H1 (cell line): ENCODE results near the gene PYCARD. TPM values are rescaled to one million over a fixed set of nuclear protein-coding genes. Genes with fewer than 3 reads are reported as not detected.
A peak's percentile ranks its signal among the peaks of the same experiment; 100 is the strongest.

Experiments used
- CTCF ChIA-PET: fragments of 300-600 bp; sonication (Branson Sonifier 250); formaldehyde crosslinking; loops from one replicate; lab custom pipeline; 2021; ENCODE audit not compliant: partially characterized antibody; lab: Charles Lee
- POLR2A ChIA-PET: fragments of 300-600 bp; sonication (Branson Sonifier 250); formaldehyde crosslinking; loops from one replicate; lab custom pipeline; 2021; ENCODE audit warnings: inconsistent platforms; ENCODE audit not compliant: partially characterized antibody; lab: Charles Lee
- DNase-seq, 2 experiments: peaks; one replicate each; pipeline versions ENCODE4 v3.0.0 to v3.0.0-alpha.2; 2010 to 2022; ENCODE audit warnings: low spot score in 2 of 2, low read depth in 1 of 2, mixed read lengths in 1 of 2
- FAIRE-seq: peaks from 2 replicates; lab custom pipeline; 2011; peaks lifted over from hg19 to GRCh38; lab: Jason Lieb, UNC
- H2AFZ ChIP-seq: 2 replicates; pipeline ENCODE4 v1.8.1; 2012; ENCODE audit warnings: low read length, inconsistent platforms
- H2AK5ac ChIP-seq: 2 replicates; pipeline ENCODE4 v1.6.1; 2013; ENCODE audit warnings: low read depth, low read length
- H2BK120ac ChIP-seq: replicated peaks from 2 replicates; pipeline ENCODE3; 2013; ENCODE audit warnings: low read depth, low read length, inconsistent platforms
- H2BK12ac ChIP-seq: 2 replicates; pipeline ENCODE4 v1.6.1; 2013; ENCODE audit warnings: low read depth, low read length
- H2BK15ac ChIP-seq: 2 replicates; pipeline ENCODE4 v1.6.1; 2013; ENCODE audit warnings: low read length
- H2BK20ac ChIP-seq: 2 replicates; pipeline ENCODE4 v1.6.1; 2013; ENCODE audit warnings: low read length
- H2BK5ac ChIP-seq: 2 replicates; pipeline ENCODE4 v1.6.1; 2013; ENCODE audit warnings: low read depth, low read length
- H3K14ac ChIP-seq: 2 replicates; pipeline ENCODE4 v1.6.1; 2013; ENCODE audit warnings: inconsistent platforms; ENCODE audit not compliant: insufficient read length
- H3K18ac ChIP-seq: 2 replicates; pipeline ENCODE4 v1.6.1; 2013; ENCODE audit warnings: low read length; ENCODE audit errors: extremely low read depth
- H3K23ac ChIP-seq: 2 replicates; pipeline ENCODE4 v1.6.1; 2013; ENCODE audit warnings: inconsistent platforms; ENCODE audit not compliant: insufficient read length
- H3K23me2 ChIP-seq: 2 replicates; pipeline ENCODE4 v1.6.1; 2013; ENCODE audit warnings: low read depth, low read length
- H3K27ac ChIP-seq: 2 replicates; pipeline ENCODE4 v1.6.1; 2011; ENCODE audit warnings: low read depth, low read length, inconsistent platforms
- H3K27me3 ChIP-seq, 4 experiments: replicated peaks in 1 of 4; 1 replicate in 1 of 4; 2 replicates in 3 of 4; pipeline versions ENCODE4 v1.6.1 to v1.8.1; 2011 to 2013; ENCODE audit warnings: low read length in 3 of 4, mild to moderate bottlenecking in 3 of 4, inconsistent platforms in 2 of 4, mixed read lengths in 2 of 4, moderate library complexity in 1 of 4; ENCODE audit not compliant: control insufficient read depth in 3 of 4, insufficient read depth in 3 of 4; ENCODE audit errors: extremely low read depth in 1 of 4
- H3K36me3 ChIP-seq, 4 experiments: 2 replicates each; pipeline versions ENCODE4 v1.6.1 to v1.8.1; 2011 to 2013; ENCODE audit warnings: mild to moderate bottlenecking in 4 of 4, low read length in 3 of 4, moderate library complexity in 2 of 4, control low read depth in 1 of 4, inconsistent platforms in 1 of 4; ENCODE audit not compliant: insufficient read depth in 4 of 4, control insufficient read depth in 2 of 4
- H3K4ac ChIP-seq: replicated peaks from 2 replicates; pipeline ENCODE3; 2013; ENCODE audit warnings: low read length, low read depth, mixed read lengths, inconsistent platforms; ENCODE audit not compliant: insufficient read length
- H3K4me1 ChIP-seq, 4 experiments: replicated peaks in 1 of 4; 1 replicate in 1 of 4; 2 replicates in 3 of 4; pipeline versions ENCODE4 v1.6.1 to v1.8.1; 2011 to 2013; ENCODE audit warnings: low read length in 3 of 4, inconsistent platforms in 2 of 4, mixed read lengths in 1 of 4; ENCODE audit not compliant: insufficient read depth in 4 of 4, control insufficient read depth in 3 of 4
- H3K4me2 ChIP-seq, 2 experiments: 2 replicates each; pipeline versions ENCODE4 v1.6.1 to v1.8.1; 2011 to 2013; ENCODE audit warnings: low read depth in 2 of 2, low read length in 2 of 2, control low read depth in 1 of 2, inconsistent platforms in 1 of 2, mild to moderate bottlenecking in 1 of 2; ENCODE audit not compliant: insufficient read depth in 1 of 2
- H3K4me3 ChIP-seq, 4 experiments: fragments of 200-600, 300-600 bp in 1 of 4; sonication (generic), shearing (Covaris generic), sonication (Bioruptor Twin) in 1 of 4; 2 replicates each; pipeline versions ENCODE4 v1.5.1 to v1.8.1; 2011 to 2016; ENCODE audit warnings: low read length in 4 of 4, low read depth in 3 of 4, control low read depth in 2 of 4, inconsistent platforms in 2 of 4, mild to moderate bottlenecking in 2 of 4, mixed read lengths in 1 of 4, moderate library complexity in 1 of 4; ENCODE audit not compliant: insufficient read depth in 2 of 4; ENCODE audit errors: extremely low read depth in 1 of 4
- H3K56ac ChIP-seq: replicated peaks from 2 replicates; pipeline ENCODE3; 2013; ENCODE audit warnings: low read depth, mild to moderate bottlenecking, mixed read lengths, low read length, inconsistent platforms; ENCODE audit not compliant: insufficient read length
- H3K79me1 ChIP-seq: 2 replicates; pipeline ENCODE4 v1.6.1; 2013; ENCODE audit warnings: low read depth, low read length, control low read depth
- H3K79me2 ChIP-seq, 2 experiments: 2 replicates each; pipeline versions ENCODE4 v1.6.1 to v1.8.1; 2012 to 2013; ENCODE audit warnings: low read length in 2 of 2, mild to moderate bottlenecking in 2 of 2, inconsistent platforms in 1 of 2; ENCODE audit not compliant: insufficient read depth in 2 of 2, control insufficient read depth in 1 of 2
- H3K9ac ChIP-seq, 4 experiments: replicated peaks in 1 of 4; 1 replicate in 1 of 4; 2 replicates in 3 of 4; pipeline versions ENCODE4 v1.6.1 to v1.8.1; 2011 to 2013; ENCODE audit warnings: low read depth in 3 of 4, low read length in 3 of 4, control low read depth in 2 of 4, mild to moderate bottlenecking in 2 of 4, moderate library complexity in 2 of 4, inconsistent platforms in 1 of 4; ENCODE audit errors: extremely low read depth in 1 of 4
- H3K9me3 ChIP-seq, 2 experiments: 2 replicates each; pipeline versions ENCODE4 v1.6.1 to v1.8.1; 2012 to 2013; ENCODE audit warnings: mild to moderate bottlenecking in 2 of 2, moderate library complexity in 2 of 2, control low read depth in 1 of 2, inconsistent platforms in 1 of 2, low read depth in 1 of 2, low read length in 1 of 2, mixed read lengths in 1 of 2; ENCODE audit not compliant: insufficient read depth in 2 of 2
- H4K20me1 ChIP-seq, 2 experiments: replicated peaks in 1 of 2; 2 replicates each; pipeline versions ENCODE3 to v1.8.1; 2011 to 2013; ENCODE audit warnings: inconsistent platforms in 2 of 2, low read length in 2 of 2, mild to moderate bottlenecking in 1 of 2; ENCODE audit not compliant: insufficient read depth in 2 of 2, control insufficient read depth in 1 of 2
- H4K5ac ChIP-seq: 2 replicates; pipeline ENCODE4 v1.6.1; 2013; ENCODE audit warnings: low read length, low read depth, mixed read lengths, inconsistent platforms; ENCODE audit not compliant: insufficient read length
- H4K8ac ChIP-seq: 2 replicates; pipeline ENCODE4 v1.8.0; 2013; ENCODE audit warnings: mild to moderate bottlenecking, moderate library complexity, low read length, inconsistent platforms; ENCODE audit not compliant: insufficient read depth; ENCODE audit errors: extremely low read depth
- H4K91ac ChIP-seq: replicated peaks from 2 replicates; pipeline ENCODE3; 2013; ENCODE audit warnings: low read length, mixed read lengths, inconsistent platforms; ENCODE audit not compliant: insufficient read length
- EGR1 ChIP-seq: IDR thresholded peaks from 2 replicates; pipeline ENCODE4 v1.6.1; 2011; ENCODE audit warnings: low read depth, low read length, borderline replicate concordance
- HDAC2 ChIP-seq, 2 experiments: fragments of 300-600 bp in 1 of 2; sonication (generic) in 1 of 2; IDR thresholded peaks; 2 replicates each; pipeline ENCODE4 v1.6.1; 2011 to 2012; ENCODE audit warnings: low read depth in 2 of 2, low read length in 2 of 2, mild to moderate bottlenecking in 2 of 2, moderate library complexity in 2 of 2, borderline replicate concordance in 1 of 2, inconsistent platforms in 1 of 2
- MAX ChIP-seq: IDR thresholded peaks from 2 replicates; pipeline ENCODE4 v1.6.1; 2012; ENCODE audit warnings: inconsistent platforms
- PHF8 ChIP-seq: fragments of 200-600 bp; sonication (generic); conservative IDR thresholded peaks from 2 replicates; pipeline ENCODE4 v1.7.1; 2012; ENCODE audit warnings: low read depth, mild to moderate bottlenecking, inconsistent platforms, low read length, moderate library complexity
- POLR2A ChIP-seq, 2 experiments: IDR thresholded peaks; 1 replicate in 1 of 2; 2 replicates in 1 of 2; pipeline ENCODE4 v1.6.1; 2011; ENCODE audit warnings: low read depth in 2 of 2, low read length in 2 of 2, mild to moderate bottlenecking in 2 of 2; ENCODE audit errors: control extremely low read depth in 1 of 2
- SRF ChIP-seq: IDR thresholded peaks from 2 replicates; pipeline ENCODE4 v1.6.1; 2011; ENCODE audit warnings: mild to moderate bottlenecking, low read depth, low read length, moderate library complexity
- WGBS, 2 experiments: shearing (Covaris generic) in 1 of 2; methylation state at CpG; one replicate each; pipeline versions ENCODE4 v1.1.6 to v1.1.7; 2013 to 2015; ENCODE audit warnings: low lambda C conversion rate in 2 of 2, mixed read lengths in 2 of 2, inconsistent platforms in 1 of 2, low coverage in 1 of 2, missing lambda C conversion rate in 1 of 2; ENCODE audit not compliant: insufficient replicate concordance in 2 of 2, insufficient coverage in 1 of 2, insufficient read length in 1 of 2; ENCODE audit errors: extremely low coverage in 1 of 2, missing lambda C conversion rate in 1 of 2; 5-methylcytosine and 5-hydroxymethylcytosine counted together
- long read RNA-seq, 2 experiments: library from RNA in 1 of 2; library from capped mRNA in 1 of 2; stranded (forward); transcript quantifications; one replicate each; pipeline ENCODE4 v2.0.0, GENCODE V29; 2021; ENCODE audit warnings: inconsistent platforms in 1 of 2
- polyA minus RNA-seq, 3 experiments: library from RNA; depleted of rRNA, polyadenylated mRNA; stranded (reverse); fragments of >200 nt; gene quantifications; 1 replicate in 2 of 3; 2 replicates in 1 of 3; pipeline ENCODE4 v1.2.3, GENCODE V29; 2011
- polyA plus RNA-seq, 7 experiments: library from polyadenylated mRNA; depleted of rRNA in 3 of 7; stranded (reverse) in 5 of 7; unstranded in 2 of 7; fragments of >200 nt in 5 of 7; fragments of 200-250 nt in 2 of 7; gene quantifications; 1 replicate in 5 of 7; 2 replicates in 1 of 7; 4 replicates in 1 of 7; pipeline versions ENCODE4 v1.2.1 to v1.2.3, GENCODE V29; 2011 to 2013; ENCODE audit warnings: missing spikeins in 2 of 7, mixed read lengths in 2 of 7
- total RNA-seq: library from RNA; stranded (reverse); fragmentation: NEBNext Ultra II Directional; extraction: Animal tissue kit (Norgen Biotek cat#: 25700); gene quantifications from 2 replicates; pipeline ENCODE4 v1.2.1, GENCODE V29; 2021

PYCARD gene
- total RNA-seq (29.9 and 32.2 TPM in 2 replicates), polyA plus RNA-seq (2011; rRNA removed) (77.9 and 87.0 TPM in 2 replicates), polyA minus RNA-seq (2011; rRNA and poly(A)+ RNA removed) (9.6 and 13.2 TPM in 2 replicates)
- polyA plus RNA-seq (2011; cell fraction: cytosol; rRNA removed): 73.9 TPM
- 54.1 TPM for polyA plus RNA-seq (2011; cell fraction: nucleus; rRNA removed)
- polyA plus RNA-seq (2012, experiment 1 of 2): 36.7 to 66.7 TPM (median 58.8 TPM) in 4 replicates
- 41.9 TPM for polyA plus RNA-seq (2012, experiment 2 of 2)
- 29.1 TPM for polyA plus RNA-seq (2013, experiment 1 of 2)
- 29.0 TPM for polyA plus RNA-seq (2013, experiment 2 of 2)
- polyA minus RNA-seq (2011; cell fraction: cytosol; rRNA and poly(A)+ RNA removed): 17.5 TPM
- 11.4 TPM for polyA minus RNA-seq (2011; cell fraction: nucleus; rRNA and poly(A)+ RNA removed)
- long read RNA-seq, experiment 1, transcript PYCARD-201 (3 exons, 990 nt): major isoform, 21 of 29 reads
- long read RNA-seq, experiment 1, partial matches to known transcripts: 4 of 29 reads
- long read RNA-seq, experiment 1, other reads (novel, unspliced or antisense): 0 of 29 reads
- long read RNA-seq, experiment 2, partial matches to known transcripts: 0 of 1 reads
- long read RNA-seq, experiment 2, other reads (novel, unspliced or antisense): 0 of 1 reads

- Histone ChIP-seq H2AK5ac (0 out of 2 replicates have a peak within 1 kb of the TSS, but pooled peaks have one; percentile 53), H3K79me2 (no peaks in the 10 kb centered on the region), H3K56ac (peak within 1 kb of the TSS; percentile 38), H2BK20ac (no peak within 1 kb of the TSS), H2BK5ac (peak within 1 kb of the TSS; percentile 58), H3K79me1 (peaks cover 6% of the 10 kb centered on the region), H3K14ac (no peak within 1 kb of the TSS), H3K36me3 (no peaks in the 10 kb centered on the region; a peak in 1 of 8 replicates), H2BK12ac (peak within 1 kb of the TSS; percentile 77; the same call in 1 of the 2 replicates), H3K27ac (no peak within 1 kb of the TSS), H3K23me2 (peaks cover 15% of the 10 kb centered on the region; the same call in 1 of the 2 replicates), H3K4me2 (peak within 1 kb of the TSS; percentile 90 to 98), H2AFZ (peak within 1 kb of the TSS; percentile 47; the same call in 1 of the 2 replicates), H3K4ac (peak within 1 kb of the TSS; percentile 86), H2BK120ac (no peak within 1 kb of the TSS), H3K9ac (peak within 1 kb of the TSS; percentile 53 to 78 (median 68)), H3K4me3 (peak within 1 kb of the TSS; percentile 61 to 74 (median 72)), H3K27me3 (peaks cover 0 to 6% (median 3%) of the 10 kb centered on the region in 4 experiments; a peak in 3 of 7 replicates), H2BK15ac (peak within 1 kb of the TSS; percentile 81; the same call in 1 of the 2 replicates), H3K9me3 (no peaks in the 10 kb centered on the region), H4K20me1 (peaks cover 3 to 7% of the 10 kb centered on the region in 2 experiments), H4K5ac (peak within 1 kb of the TSS; percentile 18), H3K23ac (no peak within 1 kb of the TSS), H3K4me1 (peaks cover 0 to 7% (median 4%) of the 10 kb centered on the region in 4 experiments; a peak in 5 of 7 replicates), H4K91ac (peak within 1 kb of the TSS; percentile 92), H3K18ac (peak within 1 kb of the TSS; percentile 99), H4K8ac (peak within 1 kb of the TSS; percentile 91)
- CTCF ChIA-PET: interaction anchor here (0.7 to 4.1 kb wide), 14 partner anchors 11 to 666 kb away, joined by 3 to 10 read pairs (median 3); partner anchors contain the start of genes PYDC1, TRIM72 and ZNF843
- DNase-seq: peak in 1 of 2 experiments; percentile 79
- 26% methylated on average over 44 of the region's 69 CpGs; no CpG with 5 or more reads in 1 of the 2 experiments for WGBS, 2 experiments
- no peak for FAIRE-seq
- POLR2A ChIA-PET: interaction anchor here (0.7 to 24.0 kb wide), 27 partner anchors 5 to 250 kb away, joined by 3 to 430 read pairs (median 4); partner anchors contain the start of genes FUS, KAT8, PRSS8 and PYCARD
- peak; percentile 35; the same call in 1 of the 2 replicates for TF ChIP-seq MAX
- no peak for TF ChIP-seq SRF
- TF ChIP-seq PHF8: peak; percentile 38; the same call in 1 of the 2 replicates
- TF ChIP-seq HDAC2 (IDR thresholded peaks at IDR 0.05; ENCODE audit: borderline replicate concordance in 1 of 2, low read depth in 2 of 2, low read length in 2 of 2): 0 out of 4 replicates have a peak, but pooled peaks of 1 of the 2 experiments have one; percentile 11
- TF ChIP-seq POLR2A (IDR thresholded peaks at IDR 0.05; ENCODE audit: control extremely low read depth in 1 of 2, low read depth in 2 of 2, low read length in 2 of 2): peak; percentile 0 to 12; a peak in 2 of 3 replicates
- TF ChIP-seq EGR1: no peak
These were observed at the start of gene PYCARD for GRCh38 chr16:31202414-31203375. Gene PYCARD, minus strand, starts transcription at chr16:31202760. Its CDS starts 70 bp downstream, at chr16:31202690.
